Measurements from ENCODE around the gene SERBP1. TPM values are rescaled to one million over a fixed set of nuclear protein-coding genes. Genes with fewer than 3 reads are reported as not detected.
A peak's percentile ranks its signal among the peaks of the same experiment; 100 is the strongest.
"Not testable (repeated sequence)": the region's sequence is repeated elsewhere in the genome, so short reads cannot be mapped to it uniquely, and the experiment has no call there.

The SERBP1 gene
- total RNA-seq, 4 donors from 2014 or later = 282 to 394 (median 357) TPM

- TF ChIP-seq POLR2A (IDR thresholded peaks at IDR 0.05) (no peak), CTCF (IDR thresholded peaks at IDR 0.05) (no peak)
- H3K27ac ChIP-seq = peak overlapping the region in 1 of 4 donors; percentile 26
- H3K27me3 ChIP-seq = no peaks in the 10 kb centered on the region
- peaks cover 3 to 79% (median 6%) of the 10 kb centered on the region in 3 donors for H3K4me1 ChIP-seq
- no peak overlapping the region for H3K4me3 ChIP-seq
- no peaks in the 10 kb centered on the region for H3K9me3 ChIP-seq
- 64 to 69% methylated on average over 6 of the region's 6 CpGs for WGBS, 2 donors
- intact Hi-C loops (cut with DNase I) = no loop called here
- no peak for DNase-seq
- peaks cover 25 to 100% (median 58%) of the 10 kb centered on the region in 3 donors for H3K36me3 ChIP-seq
Observed at GRCh38 chr1:67418839-67419586, 11.2 kb downstream of the SERBP1 start.

- H3K4me3 ChIP-seq; H3K27ac ChIP-seq; H3K27me3 ChIP-seq; DNase-seq; H3K9me3 ChIP-seq; intact Hi-C loops (cut with DNase I): not testable (repeated sequence)
- 60 to 61% methylated on average over 4 of the region's 4 CpGs for WGBS, 2 donors
- peaks cover 24 to 100% (median 56%) of the 10 kb centered on the region in 3 donors for H3K36me3 ChIP-seq
- H3K4me1 ChIP-seq = peaks cover 3 to 85% (median 6%) of the 10 kb centered on the region in 3 donors
Observed at GRCh38 chr1:67417733-67418132, 12.5 kb downstream of the SERBP1 start.

- no peak for DNase-seq
- no peak overlapping the region for H3K4me3 ChIP-seq
- peaks cover 3 to 71% (median 6%) of the 10 kb centered on the region in 3 donors for H3K4me1 ChIP-seq
- no peaks in the 10 kb centered on the region for H3K27me3 ChIP-seq
- intact Hi-C loops (cut with DNase I) = no loop called here
- H3K27ac ChIP-seq = peak overlapping the region in 3 of 4 donors; percentile 19 to 54 (median 51)
- 88 to 93% methylated on average over 13 of the region's 13 CpGs for WGBS, 2 donors
- TF ChIP-seq CTCF (IDR thresholded peaks at IDR 0.05) = no peak
- TF ChIP-seq POLR2A (IDR thresholded peaks at IDR 0.05) = no peak
- H3K36me3 ChIP-seq = peaks cover 25 to 99% (median 50%) of the 10 kb centered on the region in 3 donors
- no peaks in the 10 kb centered on the region for H3K9me3 ChIP-seq
Observed at GRCh38 chr1:67415041-67415440, 15.2 kb downstream of the SERBP1 start.

GRCh38 chr1:67414574-67414973 is 15.6 kb downstream of the SERBP1 start:
- H3K27me3 ChIP-seq = no peaks in the 10 kb centered on the region
- H3K27ac ChIP-seq = peak overlapping the region in 2 of 4 donors; percentile 54 to 69
- H3K4me1 ChIP-seq = peaks cover 3 to 73% (median 6%) of the 10 kb centered on the region in 3 donors
- H3K9me3 ChIP-seq = no peaks in the 10 kb centered on the region
- H3K4me3 ChIP-seq = no peak overlapping the region
- TF ChIP-seq POLR2A (IDR thresholded peaks at IDR 0.05) = no peak
- TF ChIP-seq CTCF (IDR thresholded peaks at IDR 0.05) = no peak
- 46 to 74% methylated on average over 2 of the region's 2 CpGs for WGBS, 2 donors
- DNase-seq = no peak
- peaks cover 25 to 99% (median 48%) of the 10 kb centered on the region in 3 donors for H3K36me3 ChIP-seq
- intact Hi-C loops (cut with DNase I) = no loop called here

GRCh38 chr1:67413101-67413500 is 17.1 kb downstream of the SERBP1 start:
- intact Hi-C loops (cut with DNase I); H3K27ac ChIP-seq; H3K4me3 ChIP-seq; DNase-seq; H3K9me3 ChIP-seq; H3K27me3 ChIP-seq: not testable (repeated sequence)
- H3K4me1 ChIP-seq = peaks cover 3 to 70% (median 6%) of the 10 kb centered on the region in 3 donors
- WGBS, 2 donors = 59 to 66% methylated on average over 2 of the region's 2 CpGs
- peaks cover 25 to 93% (median 37%) of the 10 kb centered on the region in 3 donors for H3K36me3 ChIP-seq

GRCh38 chr1:67408148-67408547 is 22.1 kb downstream of the SERBP1 start:
- H3K4me1 ChIP-seq = peaks cover 0 to 57% (median 6%) of the 10 kb centered on the region in 3 donors
- peak overlapping the region in 1 of 4 donors; percentile 36 for H3K27ac ChIP-seq
- no peak overlapping the region for H3K4me3 ChIP-seq
- 84 to 97% methylated on average over 1 of the region's 1 CpG for WGBS, 2 donors
- H3K27me3 ChIP-seq = no peaks in the 10 kb centered on the region
- intact Hi-C loops (cut with DNase I) = no loop called here
- no peaks in the 10 kb centered on the region for H3K9me3 ChIP-seq
- DNase-seq = no peak
- peaks cover 6 to 50% (median 9%) of the 10 kb centered on the region in 3 donors for H3K36me3 ChIP-seq
- TF ChIP-seq POLR2A (IDR thresholded peaks at IDR 0.05) = no peak
- no peak for TF ChIP-seq CTCF (IDR thresholded peaks at IDR 0.05)
